CD4-positive, alpha-beta memory T cell (primary cell): ENCODE measurements around the gene TRAPPC2B. TPM values are rescaled to one million over a fixed set of nuclear protein-coding genes. Genes with fewer than 3 reads are reported as not detected.

ENCODE experiments used
- CTCF ChIA-PET: fragments of 350-600 bp; sonication (Branson Sonifier 250); formaldehyde crosslinking; loops from one replicate; lab custom pipeline; 2021; ENCODE audit warnings: inconsistent platforms; ENCODE audit not compliant: partially characterized antibody; lab: Charles Lee
- POLR2A ChIA-PET: fragments of 350-600 bp; sonication (Branson Sonifier 250); formaldehyde crosslinking; loops from one replicate; lab custom pipeline; 2021; ENCODE audit not compliant: partially characterized antibody; lab: Charles Lee
- DNase-seq, 5 donors: peaks; one replicate each; pipeline versions ENCODE4 v3.0.0 to v3.0.0-alpha.2; 2020 to 2022; ENCODE audit warnings: mixed read lengths in 1 of 5
- H3K27ac ChIP-seq: one replicate; pipeline ENCODE4 v1.7.0; 2013; ENCODE audit warnings: low read depth, low read length
- H3K27me3 ChIP-seq: 2 replicates; pipeline ENCODE4 v1.7.0; 2013; ENCODE audit warnings: mild to moderate bottlenecking, low read length, moderate library complexity; ENCODE audit not compliant: insufficient read depth
- H3K36me3 ChIP-seq: 2 replicates; pipeline ENCODE4 v1.7.0; 2013; ENCODE audit warnings: mild to moderate bottlenecking, low read length, moderate library complexity; ENCODE audit not compliant: insufficient read depth
- H3K4me1 ChIP-seq: 2 replicates; pipeline ENCODE4 v1.7.0; 2013; ENCODE audit warnings: mild to moderate bottlenecking, low read length, moderate library complexity; ENCODE audit not compliant: insufficient read depth
- H3K4me3 ChIP-seq, 2 donors: one replicate each; pipeline ENCODE4 v1.7.0; 2013; ENCODE audit warnings: low read length in 2 of 2, mild to moderate bottlenecking in 1 of 2
- H3K9me3 ChIP-seq, 2 donors: one replicate each; pipeline ENCODE4 v1.7.0; 2013; ENCODE audit warnings: low read length in 2 of 2, control low read depth in 1 of 2; ENCODE audit not compliant: control insufficient read depth in 1 of 2
- H3K27ac Mint-ChIP-seq, 7 donors: one replicate each; pipeline ENCODE4 v1.8.0; 2020 to 2021; ENCODE audit warnings: mixed read lengths in 7 of 7, mild to moderate bottlenecking in 6 of 7, inconsistent platforms in 3 of 7, moderate library complexity in 3 of 7
- H3K27me3 Mint-ChIP-seq, 2 donors: one replicate each; pipeline ENCODE4 v1.8.0; 2020 to 2021; ENCODE audit warnings: mixed read lengths in 2 of 2
- H3K36me3 Mint-ChIP-seq, 2 donors: one replicate each; pipeline ENCODE4 v1.8.0; 2020 to 2021; ENCODE audit warnings: mixed read lengths in 2 of 2, inconsistent platforms in 1 of 2, mild to moderate bottlenecking in 1 of 2
- H3K4me1 Mint-ChIP-seq, 4 donors: one replicate each; pipeline ENCODE4 v1.8.0; 2020 to 2021; ENCODE audit warnings: mixed read lengths in 4 of 4, mild to moderate bottlenecking in 1 of 4
- H3K4me3 Mint-ChIP-seq, 8 donors: one replicate each; pipeline ENCODE4 v1.8.0; 2020 to 2021; ENCODE audit warnings: mixed read lengths in 8 of 8, mild to moderate bottlenecking in 7 of 8, moderate library complexity in 6 of 8, inconsistent platforms in 3 of 8
- H3K9me3 Mint-ChIP-seq, 8 donors: one replicate each; pipeline ENCODE4 v1.8.0; 2020 to 2021; ENCODE audit warnings: mixed read lengths in 8 of 8, mild to moderate bottlenecking in 5 of 8, inconsistent platforms in 3 of 8, moderate library complexity in 1 of 8
- intact Hi-C: fragments of 100-400 bp; cut with micrococcal nuclease; formaldehyde crosslinking; loops from one replicate; pipeline ENCODE4 v1.15.1; 2023
- polyA plus RNA-seq, 2 donors: library from polyadenylated mRNA; unstranded; fragments of 300-500 nt; fragmentation: Illumina TruSeq; gene quantifications; one replicate each; pipeline ENCODE4 v1.2.3, GENCODE V29; 2021
- total RNA-seq, 2 experiments: library from RNA; stranded (reverse); gene quantifications; one replicate each; pipeline ENCODE4 v1.2.3, GENCODE V29; 2021

Gene TRAPPC2B
- total and polyA plus RNA-seq, 4 experiments from 2014 or later: 11.0 to 31.0 (median 19.7) TPM

DNA sequence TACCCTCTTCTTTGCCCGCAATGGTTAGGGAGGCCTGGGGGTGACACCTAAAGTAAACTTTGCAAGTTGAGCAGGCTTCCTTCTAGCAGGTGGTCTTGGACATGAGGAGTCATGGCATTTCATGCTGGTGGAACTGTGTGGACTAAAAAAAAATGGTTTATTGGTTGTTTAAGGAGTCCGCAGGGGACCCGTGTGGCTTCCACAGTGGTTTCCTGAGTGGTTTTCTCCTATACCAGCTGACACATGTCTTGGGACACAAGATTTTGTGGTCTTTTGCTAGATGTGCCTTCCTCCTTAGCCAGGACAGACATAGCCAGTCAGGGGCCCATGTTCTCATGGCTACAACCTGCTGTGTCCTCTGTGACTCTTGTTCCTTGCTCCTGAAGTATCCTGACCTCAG, 41.6 kb upstream of the TRAPPC2B start:
- Histone ChIP-seq H3K4me3 (no peak overlapping the region), H3K27ac (no peak overlapping the region), H3K36me3 (peaks cover 30% of the 10 kb centered on the region), H3K9me3 (peaks cover 0 to 6% of the 10 kb centered on the region in 2 donors), H3K27me3 (peaks cover 8% of the 10 kb centered on the region), H3K4me1 (peaks cover 29% of the 10 kb centered on the region)
- peak overlapping the region in 2 of 7 donors; percentile 45 to 73 for H3K27ac Mint-ChIP-seq
- H3K4me1 Mint-ChIP-seq: peaks cover 18 to 34% (median 27%) of the 10 kb centered on the region in 4 donors
- H3K9me3 Mint-ChIP-seq: peaks cover 2 to 64% (median 34%) of the 10 kb centered on the region in 8 donors
- ChIA-PET POLR2A (no interaction called here), CTCF (no interaction called here)
- peaks cover 46 to 51% of the 10 kb centered on the region in 2 donors for H3K36me3 Mint-ChIP-seq
- H3K4me3 Mint-ChIP-seq: peak overlapping the region in 7 of 8 donors; percentile 31 to 97 (median 95)
- DNase-seq: no peak
- intact Hi-C loops: no loop called here
- peaks cover 5 to 8% of the 10 kb centered on the region in 2 donors for H3K27me3 Mint-ChIP-seq

DNA sequence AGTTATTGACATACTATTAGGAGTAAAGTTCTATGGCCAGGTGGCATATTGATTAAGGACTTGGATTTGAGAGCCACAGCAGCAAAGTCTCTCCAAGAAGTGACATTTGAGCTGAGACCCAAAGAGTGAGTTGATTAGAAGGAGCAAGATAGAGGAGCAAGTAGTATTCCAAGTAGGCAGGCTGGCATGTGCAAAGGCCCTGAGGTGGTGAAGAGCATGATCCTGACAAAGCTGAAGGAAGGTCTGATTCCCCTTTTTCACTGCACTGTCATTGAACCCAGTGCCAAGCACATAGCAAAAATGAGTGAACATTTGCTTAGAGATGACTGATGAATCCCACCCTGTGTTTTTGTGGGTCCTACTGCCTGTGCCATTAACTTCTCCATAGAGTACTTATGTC, 38.4 kb upstream of the TRAPPC2B start:
- H3K27ac Mint-ChIP-seq: no peak overlapping the region
- peaks cover 2 to 81% (median 61%) of the 10 kb centered on the region in 8 donors for H3K9me3 Mint-ChIP-seq
- peaks cover 74 to 77% of the 10 kb centered on the region in 2 donors for H3K36me3 Mint-ChIP-seq
- no peak overlapping the region for H3K4me3 ChIP-seq
- H3K9me3 ChIP-seq: peaks cover 8 to 24% of the 10 kb centered on the region in 2 donors
- no peaks in the 10 kb centered on the region for H3K27me3 Mint-ChIP-seq
- no peak overlapping the region for H3K4me3 Mint-ChIP-seq
- CTCF ChIA-PET: no interaction called here
- H3K36me3 ChIP-seq: peaks cover 52% of the 10 kb centered on the region
- intact Hi-C loops: no loop called here
- no peak for DNase-seq
- no peaks in the 10 kb centered on the region for H3K27me3 ChIP-seq
- POLR2A ChIA-PET: interaction anchor here (1.0 kb wide), 1 partner anchor 15 kb away, joined by 3 read pairs; no protein-coding TSS in a partner anchor
- H3K27ac ChIP-seq: no peak overlapping the region
- H3K4me1 Mint-ChIP-seq: peaks cover 14 to 29% (median 22%) of the 10 kb centered on the region in 4 donors
- peaks cover 24% of the 10 kb centered on the region for H3K4me1 ChIP-seq

DNA sequence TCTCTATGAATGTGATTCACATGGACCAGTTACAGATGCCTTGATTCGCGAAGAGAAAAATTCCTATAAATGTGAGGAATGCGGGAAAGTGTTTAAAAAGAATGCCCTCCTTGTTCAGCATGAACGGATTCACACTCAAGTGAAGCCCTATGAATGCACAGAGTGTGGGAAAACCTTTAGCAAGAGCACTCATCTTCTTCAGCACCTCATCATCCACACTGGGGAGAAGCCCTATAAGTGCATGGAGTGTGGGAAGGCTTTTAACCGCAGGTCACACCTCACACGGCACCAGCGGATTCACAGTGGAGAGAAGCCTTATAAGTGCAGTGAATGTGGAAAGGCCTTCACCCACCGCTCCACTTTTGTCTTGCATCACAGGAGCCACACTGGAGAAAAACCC, 35.4 kb upstream of the TRAPPC2B start:
- Histone ChIP-seq H3K27ac (no peak overlapping the region), H3K36me3 (peaks cover 52% of the 10 kb centered on the region), H3K27me3 (no peaks in the 10 kb centered on the region), H3K4me1 (no peaks in the 10 kb centered on the region), H3K9me3 (peaks cover 8 to 25% of the 10 kb centered on the region in 2 donors), H3K4me3 (no peak overlapping the region)
- POLR2A ChIA-PET: no interaction called here
- Mint-ChIP-seq H3K4me3 (no peak overlapping the region), H3K27ac (no peak overlapping the region), H3K9me3 (peaks cover 2 to 90% (median 73%) of the 10 kb centered on the region in 8 donors), H3K27me3 (no peaks in the 10 kb centered on the region), H3K36me3 (peaks cover 66 to 80% of the 10 kb centered on the region in 2 donors), H3K4me1 (peaks cover 0 to 1% (median under 1%) of the 10 kb centered on the region in 4 donors)
- intact Hi-C loops: no loop called here
- CTCF ChIA-PET: no interaction called here
- no peak for DNase-seq

DNA sequence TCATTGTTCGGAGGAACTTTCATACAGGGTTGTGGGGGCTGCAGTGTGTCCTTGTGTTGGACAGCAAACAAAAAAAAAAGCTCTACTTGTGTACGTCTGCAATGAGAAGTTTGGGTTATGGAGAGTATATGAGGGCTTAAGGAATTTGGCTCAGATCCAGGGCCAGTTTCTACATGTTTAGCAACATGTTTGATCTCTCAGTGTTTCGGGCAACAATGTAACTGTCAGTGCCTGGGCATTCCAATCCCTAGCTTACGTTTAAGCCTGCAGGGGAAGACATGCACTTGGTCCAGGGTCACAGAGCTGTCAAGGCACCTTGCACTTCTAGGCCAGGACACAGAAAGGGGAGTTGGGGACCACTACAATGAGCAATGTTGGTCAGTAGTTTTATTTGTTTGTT, 29.2 kb upstream of the TRAPPC2B start:
- H3K9me3 Mint-ChIP-seq: peaks cover 0 to 79% (median 52%) of the 10 kb centered on the region in 8 donors
- H3K9me3 ChIP-seq: peaks cover 0 to 11% of the 10 kb centered on the region in 2 donors
- H3K4me1 Mint-ChIP-seq: no peaks in the 10 kb centered on the region

DNA sequence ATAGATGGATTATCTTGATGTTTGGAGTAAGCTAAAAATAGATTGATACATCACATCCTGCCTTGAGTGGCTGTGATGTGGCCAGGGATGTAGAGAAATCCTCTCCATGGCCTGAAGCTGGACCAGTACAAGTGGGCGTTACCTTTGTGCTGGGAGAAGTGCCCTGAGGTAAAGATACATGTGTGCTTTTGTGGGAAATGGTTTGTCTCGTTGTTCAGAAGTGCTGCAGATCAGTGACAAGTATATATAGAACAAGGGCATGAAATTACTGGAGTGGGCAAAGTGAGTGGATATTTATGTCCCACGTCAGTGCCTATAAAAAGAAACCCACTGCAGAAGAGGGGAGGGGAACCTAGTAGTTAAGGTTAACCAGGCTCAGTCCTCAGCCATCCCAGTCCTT, 24.5 kb upstream of the TRAPPC2B start:
- no peak overlapping the region for H3K27ac Mint-ChIP-seq
- peaks cover 21 to 23% of the 10 kb centered on the region in 2 donors for H3K36me3 Mint-ChIP-seq
- H3K4me1 ChIP-seq: no peaks in the 10 kb centered on the region
- H3K4me3 ChIP-seq: no peak overlapping the region
- no peaks in the 10 kb centered on the region for H3K27me3 Mint-ChIP-seq
- peaks cover 0 to 7% of the 10 kb centered on the region in 2 donors for H3K9me3 ChIP-seq
- H3K27me3 ChIP-seq: no peaks in the 10 kb centered on the region
- intact Hi-C loops: no loop called here
- no peak overlapping the region for H3K4me3 Mint-ChIP-seq
- no peaks in the 10 kb centered on the region for H3K36me3 ChIP-seq
- H3K9me3 Mint-ChIP-seq: peaks cover 4 to 75% (median 31%) of the 10 kb centered on the region in 8 donors
- H3K27ac ChIP-seq: no peak overlapping the region
- no peaks in the 10 kb centered on the region for H3K4me1 Mint-ChIP-seq
- ChIA-PET POLR2A (no interaction called here), CTCF (no interaction called here)
- DNase-seq: no peak

More for the DNA sequence above, 29.2 kb upstream of the TRAPPC2B start:
- no peak for DNase-seq
- intact Hi-C loops: no loop called here
- no peak overlapping the region for H3K27ac Mint-ChIP-seq
- H3K36me3 Mint-ChIP-seq: peaks cover 24 to 47% of the 10 kb centered on the region in 2 donors
- H3K27me3 ChIP-seq: no peaks in the 10 kb centered on the region
- H3K27ac ChIP-seq: no peak overlapping the region
- no peaks in the 10 kb centered on the region for H3K27me3 Mint-ChIP-seq
- CTCF ChIA-PET: no interaction called here
- no peak overlapping the region for H3K4me3 Mint-ChIP-seq
- no peaks in the 10 kb centered on the region for H3K36me3 ChIP-seq
- no peaks in the 10 kb centered on the region for H3K4me1 ChIP-seq
- POLR2A ChIA-PET: no interaction called here
- no peak overlapping the region for H3K4me3 ChIP-seq

DNA sequence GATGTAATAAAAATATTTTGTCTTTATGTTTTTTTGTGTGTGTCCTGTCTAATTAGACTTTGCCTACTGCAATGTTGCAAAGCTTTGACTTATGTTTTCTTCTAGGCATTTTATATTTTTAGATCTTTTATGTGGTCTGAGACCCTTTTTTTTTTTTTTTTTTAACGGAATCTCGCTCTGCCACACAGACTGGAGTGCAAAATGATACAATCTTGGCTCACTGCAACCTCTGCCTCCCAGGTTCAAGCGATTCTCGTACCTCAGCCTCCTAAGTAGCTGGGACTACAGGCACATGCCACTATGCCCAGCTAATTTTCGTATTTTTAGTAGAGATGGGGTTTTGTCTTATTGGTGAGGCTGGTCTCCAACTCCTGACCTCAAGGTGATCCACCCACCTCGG, 20.8 kb upstream of the TRAPPC2B start:
- CTCF ChIA-PET: interaction anchor here (0.9 kb wide), 1 partner anchor 40 kb away, joined by 3 read pairs; no protein-coding TSS in a partner anchor
- H3K9me3 Mint-ChIP-seq: peaks cover 2 to 53% (median 20%) of the 10 kb centered on the region in 8 donors
- POLR2A ChIA-PET: no interaction called here

DNA sequence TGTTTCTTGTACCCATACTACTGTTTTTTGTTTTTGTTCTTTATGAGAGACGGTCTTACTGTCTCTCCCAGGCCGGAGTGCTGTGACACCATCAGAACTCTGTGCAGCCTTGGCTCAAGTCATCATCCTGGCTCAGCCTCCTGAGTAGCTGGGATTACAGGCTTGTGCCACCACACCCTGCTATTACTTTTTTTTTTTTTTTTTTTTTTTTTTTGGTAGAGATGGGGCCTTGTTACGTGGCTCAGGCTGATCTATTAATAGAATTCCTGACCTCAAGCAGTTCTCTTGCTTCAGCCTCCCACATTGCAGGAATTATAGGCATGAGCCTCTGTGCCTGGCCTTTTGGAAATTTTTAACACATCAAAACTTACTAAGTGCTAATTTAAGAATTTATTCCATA, 15.2 kb upstream of the TRAPPC2B start:
- H3K4me1 ChIP-seq: peaks cover 20% of the 10 kb centered on the region
- no peaks in the 10 kb centered on the region for H3K27me3 ChIP-seq
- intact Hi-C loops: no loop called here
- no peaks in the 10 kb centered on the region for H3K36me3 ChIP-seq
- H3K4me1 Mint-ChIP-seq: peaks cover 25 to 29% (median 27%) of the 10 kb centered on the region in 4 donors
- DNase-seq: no peak
- ChIA-PET POLR2A (interaction anchor here (1.0 kb wide), 1 partner anchor 231 kb away, joined by 3 read pairs; the partner anchor contains the start of gene ZNF416), CTCF (no interaction called here)
- peaks cover 3 to 52% (median 28%) of the 10 kb centered on the region in 8 donors for H3K9me3 Mint-ChIP-seq
- no peak overlapping the region for H3K4me3 ChIP-seq
- no peak overlapping the region for H3K27ac Mint-ChIP-seq
- H3K9me3 ChIP-seq: no peaks in the 10 kb centered on the region
- H3K4me3 Mint-ChIP-seq: no peak overlapping the region
- peaks cover 2 to 5% of the 10 kb centered on the region in 2 donors for H3K27me3 Mint-ChIP-seq
- peaks cover 17 to 28% of the 10 kb centered on the region in 2 donors for H3K36me3 Mint-ChIP-seq
- H3K27ac ChIP-seq: no peak overlapping the region

More for the DNA sequence above, 20.8 kb upstream of the TRAPPC2B start:
- intact Hi-C loops: no loop called here
- H3K27me3 ChIP-seq: no peaks in the 10 kb centered on the region
- no peaks in the 10 kb centered on the region for H3K4me1 Mint-ChIP-seq
- no peaks in the 10 kb centered on the region for H3K9me3 ChIP-seq
- H3K27ac Mint-ChIP-seq: no peak overlapping the region
- no peak overlapping the region for H3K27ac ChIP-seq
- peaks cover 2 to 5% of the 10 kb centered on the region in 2 donors for H3K27me3 Mint-ChIP-seq
- DNase-seq: no peak
- no peak overlapping the region for H3K4me3 Mint-ChIP-seq
- no peak overlapping the region for H3K4me3 ChIP-seq
- H3K36me3 Mint-ChIP-seq: peaks cover 7 to 10% of the 10 kb centered on the region in 2 donors
- no peaks in the 10 kb centered on the region for H3K36me3 ChIP-seq
- H3K4me1 ChIP-seq: no peaks in the 10 kb centered on the region
